A673 (cell line): ENCODE measurements around the gene CHML.

Experiments used
- CTCF ChIP-seq: fragments of 300-800, 200-600 bp; sonication (generic); conservative IDR thresholded peaks from 2 replicates; pipeline ENCODE4 v1.5.1; 2017; ENCODE audit warnings: low read depth, mild to moderate bottlenecking, antibody characterized with exemption, low read length, moderate library complexity, mixed read lengths
- EZH2 ChIP-seq: fragments of 200-600 bp; sonication (generic); IDR thresholded peaks from 2 replicates; pipeline ENCODE4 v1.6.1; 2017; ENCODE audit warnings: borderline replicate concordance, low read depth, mild to moderate bottlenecking, mixed read lengths, antibody characterized with exemption, low read length; ENCODE audit not compliant: poor library complexity, severe bottlenecking

GRCh38 chr1:241614144-241614543 lies 26.0 kb downstream of the CHML start:
- TF ChIP-seq CTCF, result no peak
- no peak for TF ChIP-seq EZH2
